H1 (cell line): ENCODE results near the gene LINGO4. TPM values are rescaled to one million over a fixed set of nuclear protein-coding genes. Genes with fewer than 3 reads are reported as not detected.

Source experiments
- CTCF ChIA-PET: fragments of 300-600 bp; sonication (Branson Sonifier 250); formaldehyde crosslinking; loops from one replicate; lab custom pipeline; 2021; ENCODE audit not compliant: partially characterized antibody; lab: Charles Lee
- POLR2A ChIA-PET: fragments of 300-600 bp; sonication (Branson Sonifier 250); formaldehyde crosslinking; loops from one replicate; lab custom pipeline; 2021; ENCODE audit warnings: inconsistent platforms; ENCODE audit not compliant: partially characterized antibody; lab: Charles Lee
- DNase-seq, 2 experiments: peaks; one replicate each; pipeline versions ENCODE4 v3.0.0 to v3.0.0-alpha.2; 2010 to 2022; ENCODE audit warnings: low spot score in 2 of 2, low read depth in 1 of 2, mixed read lengths in 1 of 2
- FAIRE-seq: peaks from 2 replicates; lab custom pipeline; 2011; peaks lifted over from hg19 to GRCh38; lab: Jason Lieb, UNC
- H2AFZ ChIP-seq: 2 replicates; pipeline ENCODE4 v1.8.1; 2012; ENCODE audit warnings: low read length, inconsistent platforms
- H2AK5ac ChIP-seq: 2 replicates; pipeline ENCODE4 v1.6.1; 2013; ENCODE audit warnings: low read depth, low read length
- H2BK120ac ChIP-seq: replicated peaks from 2 replicates; pipeline ENCODE3; 2013; ENCODE audit warnings: low read depth, low read length, inconsistent platforms
- H2BK12ac ChIP-seq: 2 replicates; pipeline ENCODE4 v1.6.1; 2013; ENCODE audit warnings: low read depth, low read length
- H2BK15ac ChIP-seq: 2 replicates; pipeline ENCODE4 v1.6.1; 2013; ENCODE audit warnings: low read length
- H2BK20ac ChIP-seq: 2 replicates; pipeline ENCODE4 v1.6.1; 2013; ENCODE audit warnings: low read length
- H2BK5ac ChIP-seq: 2 replicates; pipeline ENCODE4 v1.6.1; 2013; ENCODE audit warnings: low read depth, low read length
- H3K14ac ChIP-seq: 2 replicates; pipeline ENCODE4 v1.6.1; 2013; ENCODE audit warnings: inconsistent platforms; ENCODE audit not compliant: insufficient read length
- H3K18ac ChIP-seq: 2 replicates; pipeline ENCODE4 v1.6.1; 2013; ENCODE audit warnings: low read length; ENCODE audit errors: extremely low read depth
- H3K23ac ChIP-seq: 2 replicates; pipeline ENCODE4 v1.6.1; 2013; ENCODE audit warnings: inconsistent platforms; ENCODE audit not compliant: insufficient read length
- H3K23me2 ChIP-seq: 2 replicates; pipeline ENCODE4 v1.6.1; 2013; ENCODE audit warnings: low read depth, low read length
- H3K27ac ChIP-seq: 2 replicates; pipeline ENCODE4 v1.6.1; 2011; ENCODE audit warnings: low read depth, low read length, inconsistent platforms
- H3K27me3 ChIP-seq, 4 experiments: replicated peaks in 1 of 4; 1 replicate in 1 of 4; 2 replicates in 3 of 4; pipeline versions ENCODE4 v1.6.1 to v1.8.1; 2011 to 2013; ENCODE audit warnings: low read length in 3 of 4, mild to moderate bottlenecking in 3 of 4, inconsistent platforms in 2 of 4, mixed read lengths in 2 of 4, moderate library complexity in 1 of 4; ENCODE audit not compliant: control insufficient read depth in 3 of 4, insufficient read depth in 3 of 4; ENCODE audit errors: extremely low read depth in 1 of 4
- H3K36me3 ChIP-seq, 4 experiments: 2 replicates each; pipeline versions ENCODE4 v1.6.1 to v1.8.1; 2011 to 2013; ENCODE audit warnings: mild to moderate bottlenecking in 4 of 4, low read length in 3 of 4, moderate library complexity in 2 of 4, control low read depth in 1 of 4, inconsistent platforms in 1 of 4; ENCODE audit not compliant: insufficient read depth in 4 of 4, control insufficient read depth in 2 of 4
- H3K4ac ChIP-seq: replicated peaks from 2 replicates; pipeline ENCODE3; 2013; ENCODE audit warnings: low read length, low read depth, mixed read lengths, inconsistent platforms; ENCODE audit not compliant: insufficient read length
- H3K4me1 ChIP-seq, 4 experiments: replicated peaks in 1 of 4; 1 replicate in 1 of 4; 2 replicates in 3 of 4; pipeline versions ENCODE4 v1.6.1 to v1.8.1; 2011 to 2013; ENCODE audit warnings: low read length in 3 of 4, inconsistent platforms in 2 of 4, mixed read lengths in 1 of 4; ENCODE audit not compliant: insufficient read depth in 4 of 4, control insufficient read depth in 3 of 4
- H3K4me2 ChIP-seq, 2 experiments: 2 replicates each; pipeline versions ENCODE4 v1.6.1 to v1.8.1; 2011 to 2013; ENCODE audit warnings: low read depth in 2 of 2, low read length in 2 of 2, control low read depth in 1 of 2, inconsistent platforms in 1 of 2, mild to moderate bottlenecking in 1 of 2; ENCODE audit not compliant: insufficient read depth in 1 of 2
- H3K4me3 ChIP-seq, 4 experiments: fragments of 200-600, 300-600 bp in 1 of 4; sonication (generic), shearing (Covaris generic), sonication (Bioruptor Twin) in 1 of 4; 2 replicates each; pipeline versions ENCODE4 v1.5.1 to v1.8.1; 2011 to 2016; ENCODE audit warnings: low read length in 4 of 4, low read depth in 3 of 4, control low read depth in 2 of 4, inconsistent platforms in 2 of 4, mild to moderate bottlenecking in 2 of 4, mixed read lengths in 1 of 4, moderate library complexity in 1 of 4; ENCODE audit not compliant: insufficient read depth in 2 of 4; ENCODE audit errors: extremely low read depth in 1 of 4
- H3K56ac ChIP-seq: replicated peaks from 2 replicates; pipeline ENCODE3; 2013; ENCODE audit warnings: low read depth, mild to moderate bottlenecking, mixed read lengths, low read length, inconsistent platforms; ENCODE audit not compliant: insufficient read length
- H3K79me1 ChIP-seq: 2 replicates; pipeline ENCODE4 v1.6.1; 2013; ENCODE audit warnings: low read depth, low read length, control low read depth
- H3K79me2 ChIP-seq, 2 experiments: 2 replicates each; pipeline versions ENCODE4 v1.6.1 to v1.8.1; 2012 to 2013; ENCODE audit warnings: low read length in 2 of 2, mild to moderate bottlenecking in 2 of 2, inconsistent platforms in 1 of 2; ENCODE audit not compliant: insufficient read depth in 2 of 2, control insufficient read depth in 1 of 2
- H3K9ac ChIP-seq, 4 experiments: replicated peaks in 1 of 4; 1 replicate in 1 of 4; 2 replicates in 3 of 4; pipeline versions ENCODE4 v1.6.1 to v1.8.1; 2011 to 2013; ENCODE audit warnings: low read depth in 3 of 4, low read length in 3 of 4, control low read depth in 2 of 4, mild to moderate bottlenecking in 2 of 4, moderate library complexity in 2 of 4, inconsistent platforms in 1 of 4; ENCODE audit errors: extremely low read depth in 1 of 4
- H3K9me3 ChIP-seq, 2 experiments: 2 replicates each; pipeline versions ENCODE4 v1.6.1 to v1.8.1; 2012 to 2013; ENCODE audit warnings: mild to moderate bottlenecking in 2 of 2, moderate library complexity in 2 of 2, control low read depth in 1 of 2, inconsistent platforms in 1 of 2, low read depth in 1 of 2, low read length in 1 of 2, mixed read lengths in 1 of 2; ENCODE audit not compliant: insufficient read depth in 2 of 2
- H4K20me1 ChIP-seq, 2 experiments: replicated peaks in 1 of 2; 2 replicates each; pipeline versions ENCODE3 to v1.8.1; 2011 to 2013; ENCODE audit warnings: inconsistent platforms in 2 of 2, low read length in 2 of 2, mild to moderate bottlenecking in 1 of 2; ENCODE audit not compliant: insufficient read depth in 2 of 2, control insufficient read depth in 1 of 2
- H4K5ac ChIP-seq: 2 replicates; pipeline ENCODE4 v1.6.1; 2013; ENCODE audit warnings: low read length, low read depth, mixed read lengths, inconsistent platforms; ENCODE audit not compliant: insufficient read length
- H4K8ac ChIP-seq: 2 replicates; pipeline ENCODE4 v1.8.0; 2013; ENCODE audit warnings: mild to moderate bottlenecking, moderate library complexity, low read length, inconsistent platforms; ENCODE audit not compliant: insufficient read depth; ENCODE audit errors: extremely low read depth
- H4K91ac ChIP-seq: replicated peaks from 2 replicates; pipeline ENCODE3; 2013; ENCODE audit warnings: low read length, mixed read lengths, inconsistent platforms; ENCODE audit not compliant: insufficient read length
- KDM1A ChIP-seq: fragments of 200-600, 300-600 bp; sonication (generic); IDR thresholded peaks from 2 replicates; pipeline ENCODE4 v1.7.1; 2016; ENCODE audit warnings: mild to moderate bottlenecking, low read length, borderline replicate concordance
- WGBS, 2 experiments: shearing (Covaris generic) in 1 of 2; methylation state at CpG; one replicate each; pipeline versions ENCODE4 v1.1.6 to v1.1.7; 2013 to 2015; ENCODE audit warnings: low lambda C conversion rate in 2 of 2, mixed read lengths in 2 of 2, inconsistent platforms in 1 of 2, low coverage in 1 of 2, missing lambda C conversion rate in 1 of 2; ENCODE audit not compliant: insufficient replicate concordance in 2 of 2, insufficient coverage in 1 of 2, insufficient read length in 1 of 2; ENCODE audit errors: extremely low coverage in 1 of 2, missing lambda C conversion rate in 1 of 2; 5-methylcytosine and 5-hydroxymethylcytosine counted together
- polyA plus RNA-seq, 7 experiments: library from polyadenylated mRNA; depleted of rRNA in 3 of 7; stranded (reverse) in 5 of 7; unstranded in 2 of 7; fragments of >200 nt in 5 of 7; fragments of 200-250 nt in 2 of 7; gene quantifications; 1 replicate in 5 of 7; 2 replicates in 1 of 7; 4 replicates in 1 of 7; pipeline versions ENCODE4 v1.2.1 to v1.2.3, GENCODE V29; 2011 to 2013; ENCODE audit warnings: missing spikeins in 2 of 7, mixed read lengths in 2 of 7
- total RNA-seq: library from RNA; stranded (reverse); fragmentation: NEBNext Ultra II Directional; extraction: Animal tissue kit (Norgen Biotek cat#: 25700); gene quantifications from 2 replicates; pipeline ENCODE4 v1.2.1, GENCODE V29; 2021

The LINGO4 gene
- total and polyA plus RNA-seq, 2 of the 8 experiments (the other 6 are each of a cell fraction or from before 2014, with no cell fraction given): 0.03 TPM; not detected in 1

GRCh38 chr1:151798571-151798970 lies 6.6 kb downstream of the LINGO4 start:
- Histone ChIP-seq H2BK12ac (no peak overlapping the region), H3K9ac (no peak overlapping the region), H4K8ac (no peak overlapping the region), H3K4ac (no peak overlapping the region), H2BK5ac (no peak overlapping the region), H3K9me3 (no peaks in the 10 kb centered on the region), H3K4me1 (no peaks in the 10 kb centered on the region; a peak in 1 of 7 replicates), H3K79me1 (no peaks in the 10 kb centered on the region), H3K56ac (no peak overlapping the region), H2AFZ (no peak overlapping the region), H4K5ac (no peak overlapping the region), H2BK20ac (no peak overlapping the region), H3K23me2 (no peaks in the 10 kb centered on the region), H4K91ac (no peak overlapping the region), H3K14ac (no peak overlapping the region), H3K27me3 (peaks cover 0 to 3% (median 1%) of the 10 kb centered on the region in 4 experiments; a peak in 1 of 7 replicates), H3K79me2 (no peaks in the 10 kb centered on the region), H3K36me3 (no peaks in the 10 kb centered on the region), H3K23ac (no peak overlapping the region), H3K27ac (no peak overlapping the region), H3K4me2 (no peak overlapping the region), H4K20me1 (no peaks in the 10 kb centered on the region), H3K18ac (no peak overlapping the region; the same call in 1 of the 2 replicates), H2BK120ac (no peak overlapping the region), H2AK5ac (no peak overlapping the region), H2BK15ac (no peak overlapping the region), H3K4me3 (no peak overlapping the region)
- no peak for TF ChIP-seq KDM1A
- POLR2A ChIA-PET: no interaction called here
- CTCF ChIA-PET: interaction anchor here (0.6 to 2.6 kb wide), 8 partner anchors 9 to 174 kb away, joined by 3 to 12 read pairs (median 4); no protein-coding TSS in a partner anchor
- FAIRE-seq: no peak
- WGBS, 2 experiments: 83 to 100% methylated on average over 1 to 5 of the region's 5 CpGs
- DNase-seq: no peak
